Measurements from ENCODE around the gene NHSL2.

- TF ChIP-seq CTCF (IDR thresholded peaks at IDR 0.05): no peak
- no peak for TF ChIP-seq EZH2phosphoT487 (IDR thresholded peaks at IDR 0.05)
Observed at GRCh38 chrX:71944369-71944768, 33.7 kb downstream of the NHSL2 start.
